Right atrium auricular region (tissue), 2 donors: Measurements from ENCODE around the gene IGFBPL1. TPM values are rescaled to one million over a fixed set of nuclear protein-coding genes. Genes with fewer than 3 reads are reported as not detected.

Experiments used
- DNase-seq: peaks from one replicate; pipeline ENCODE4 v3.0.0-alpha.2; 2019; ENCODE audit warnings: low spot score
- H3K27ac ChIP-seq, 2 donors: fragments of 200-600 bp; sonication (generic); 1 replicate in 1 of 2; 2 replicates in 1 of 2; pipeline ENCODE4 v1.5.1; 2016 to 2019
- H3K27me3 ChIP-seq, 2 donors: fragments of 200-600 bp; sonication (generic); one replicate each; pipeline versions ENCODE4 v1.5.1 to v1.6.0; 2017 to 2019
- H3K36me3 ChIP-seq: fragments of 200-600 bp; sonication (generic); one replicate; pipeline ENCODE4 v1.5.1; 2016
- H3K4me1 ChIP-seq, 2 donors: fragments of 200-600 bp; sonication (generic); one replicate each; pipeline versions ENCODE4 v1.5.1 to v1.6.0; 2017 to 2019
- H3K4me3 ChIP-seq, 2 donors: fragments of 200-600 bp; sonication (generic); 1 replicate in 1 of 2; 2 replicates in 1 of 2; pipeline ENCODE4 v1.5.1; 2017 to 2019; ENCODE audit warnings: mild to moderate bottlenecking in 1 of 2, moderate library complexity in 1 of 2
- H3K9me3 ChIP-seq, 2 donors: fragments of 200-600 bp; sonication (generic); one replicate each; pipeline ENCODE4 v1.5.1; 2019
- CTCF ChIP-seq, 2 donors: fragments of 200-600 bp; sonication (generic); IDR thresholded peaks; one replicate each; pipeline ENCODE4 v1.5.1; 2019; ENCODE audit warnings: antibody characterized with exemption in 2 of 2
- total RNA-seq, 2 donors: library from RNA; depleted of rRNA; stranded (reverse); fragments of >200 nt; gene quantifications; one replicate each; pipeline ENCODE4 v1.1.0, GENCODE V29; 2016

The IGFBPL1 gene
- total RNA-seq, 2 donors from 2014 or later = 1.3 to 2.8 TPM

- H3K4me1 ChIP-seq = peaks cover 0 to 7% of the 10 kb centered on the region in 2 donors
- H3K36me3 ChIP-seq = no peaks in the 10 kb centered on the region
- no peak for DNase-seq
- no peak overlapping the region for H3K4me3 ChIP-seq
- H3K27me3 ChIP-seq = no peaks in the 10 kb centered on the region
- H3K27ac ChIP-seq = no peak overlapping the region
- H3K9me3 ChIP-seq = peaks cover 0 to 9% of the 10 kb centered on the region in 2 donors
- no peak for TF ChIP-seq CTCF (IDR thresholded peaks at IDR 0.05)
These were observed 36.5 kb downstream of the IGFBPL1 start for GRCh38 chr9:38387751-38388150.

DNA sequence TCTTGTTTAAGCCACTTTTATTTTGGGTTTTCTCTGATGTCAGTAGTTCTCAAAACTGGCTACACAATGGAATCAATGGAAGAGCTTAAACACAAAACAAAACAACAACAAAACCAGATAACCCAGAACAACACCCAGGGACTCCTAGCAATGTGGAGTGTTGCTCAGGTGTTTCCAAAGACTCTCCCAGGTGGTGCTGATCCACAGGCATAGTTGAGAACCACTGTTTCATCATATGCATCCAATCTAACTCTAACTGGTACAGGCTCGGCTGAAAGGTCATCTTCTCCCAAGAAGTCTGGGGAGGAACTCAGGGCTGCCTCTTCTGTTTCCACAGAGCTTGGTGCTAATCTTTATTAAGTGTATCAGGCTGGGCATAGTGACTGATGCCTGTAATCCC is 37.2 kb downstream of the IGFBPL1 start:
- H3K4me1 ChIP-seq = peaks cover 0 to 7% of the 10 kb centered on the region in 2 donors
- no peak overlapping the region for H3K4me3 ChIP-seq
- peaks cover 0 to 9% of the 10 kb centered on the region in 2 donors for H3K9me3 ChIP-seq
- no peaks in the 10 kb centered on the region for H3K27me3 ChIP-seq
- H3K27ac ChIP-seq = no peak overlapping the region
- H3K36me3 ChIP-seq = no peaks in the 10 kb centered on the region
- no peak for TF ChIP-seq CTCF (IDR thresholded peaks at IDR 0.05)
- DNase-seq = no peak

GRCh38 chr9:38386319-38386895 is 37.8 kb downstream of the IGFBPL1 start:
- no peak for DNase-seq
- Histone ChIP-seq H3K4me3 (no peak overlapping the region), H3K4me1 (peaks cover 0 to 7% of the 10 kb centered on the region in 2 donors), H3K27ac (no peak overlapping the region), H3K9me3 (peaks cover 0 to 9% of the 10 kb centered on the region in 2 donors), H3K27me3 (no peaks in the 10 kb centered on the region), H3K36me3 (no peaks in the 10 kb centered on the region)
- TF ChIP-seq CTCF (IDR thresholded peaks at IDR 0.05) = no peak

GRCh38 chr9:38385896-38386295 is 38.4 kb downstream of the IGFBPL1 start:
- Histone ChIP-seq H3K9me3 (peaks cover 0 to 9% of the 10 kb centered on the region in 2 donors), H3K4me1 (peaks cover 0 to 9% of the 10 kb centered on the region in 2 donors), H3K36me3 (no peaks in the 10 kb centered on the region), H3K27me3 (no peaks in the 10 kb centered on the region), H3K27ac (no peak overlapping the region), H3K4me3 (no peak overlapping the region)
- no peak for TF ChIP-seq CTCF (IDR thresholded peaks at IDR 0.05)
- DNase-seq = no peak

DNA sequence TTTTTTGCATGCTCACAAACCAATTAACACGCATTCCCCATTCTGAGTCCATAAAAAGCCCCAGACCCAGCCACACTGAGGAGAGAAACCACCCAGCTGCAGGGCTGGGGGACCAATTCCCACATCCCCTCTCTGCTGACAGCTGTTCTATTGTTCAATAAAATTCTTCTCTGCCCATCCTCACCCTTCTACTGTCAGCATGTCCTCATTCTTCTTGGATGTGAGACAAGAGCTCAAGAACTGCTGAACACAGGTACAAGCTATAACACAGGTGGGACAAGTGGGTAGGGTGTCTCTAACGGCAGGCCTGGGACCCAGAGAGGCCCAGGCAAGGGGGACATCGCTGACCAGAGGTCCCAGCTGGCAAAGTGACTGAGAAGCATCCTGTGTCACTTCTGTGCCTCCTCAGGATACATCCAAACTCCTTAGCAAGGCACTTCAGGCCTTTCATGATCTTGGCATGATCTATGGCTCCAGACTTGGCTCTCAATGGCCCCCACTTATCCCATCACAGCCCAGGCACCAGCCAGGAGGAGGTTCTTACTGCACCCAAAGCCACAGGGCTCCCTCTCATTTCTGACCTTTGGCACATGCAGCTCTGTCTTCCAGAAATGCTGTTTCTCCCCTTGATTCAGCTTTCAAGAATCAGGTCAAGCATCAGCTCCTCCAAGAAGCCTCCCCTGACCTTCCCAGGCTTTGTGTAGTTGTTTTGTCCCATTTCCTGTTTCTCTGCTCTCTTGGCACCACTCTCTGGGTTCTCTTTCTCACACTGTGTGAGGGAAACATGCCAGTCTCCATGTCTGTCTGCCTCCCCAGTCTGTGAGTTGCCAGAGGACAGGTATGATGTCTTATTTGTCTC is 39.0 kb downstream of the IGFBPL1 start:
- peaks cover 0 to 12% of the 10 kb centered on the region in 2 donors for H3K4me1 ChIP-seq
- H3K4me3 ChIP-seq = no peak overlapping the region
- peaks cover 0 to 9% of the 10 kb centered on the region in 2 donors for H3K9me3 ChIP-seq
- no peaks in the 10 kb centered on the region for H3K27me3 ChIP-seq
- no peak for TF ChIP-seq CTCF (IDR thresholded peaks at IDR 0.05)
- H3K27ac ChIP-seq = no peak overlapping the region
- H3K36me3 ChIP-seq = no peaks in the 10 kb centered on the region
- no peak for DNase-seq
